ENCODE data around the gene TP53INP2.

The TP53INP2 gene

DNA sequence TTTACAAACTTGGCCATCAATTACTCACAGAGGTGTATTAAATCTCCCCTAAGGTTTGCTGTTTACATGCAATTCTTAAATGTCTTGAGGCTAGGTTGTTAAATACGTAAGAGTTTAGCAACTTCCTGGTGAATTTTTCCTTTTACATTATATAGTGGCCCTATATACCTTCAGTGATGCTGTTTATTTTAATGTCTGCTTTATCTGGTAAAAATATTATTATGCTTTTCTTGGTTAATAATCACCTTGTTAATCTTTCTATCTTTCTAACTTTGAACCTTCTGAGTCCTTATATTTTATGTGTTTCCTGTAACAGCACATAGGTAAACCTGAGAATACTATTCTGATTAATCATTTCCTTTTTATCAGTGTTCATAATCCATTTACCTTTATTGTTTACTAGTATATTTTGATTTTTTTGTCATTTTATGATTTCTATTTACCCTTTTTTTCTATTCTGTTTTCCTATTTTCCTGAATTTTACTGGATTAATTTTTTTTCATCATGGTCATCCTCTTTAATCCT, 57.9 kb downstream of the TP53INP2 start:
- H3K9me2 ChIP-seq (replicated peaks; ENCODE audit: insufficient read depth, low read length): no peaks in the 10 kb centered on the region
- H3K9me3 ChIP-seq (ENCODE audit: insufficient read depth, low read length): no peaks in the 10 kb centered on the region
- H3K27ac ChIP-seq (ENCODE audit: low read depth, low read length): no peak overlapping the region
- no peaks in the 10 kb centered on the region for H3F3A ChIP-seq (ENCODE audit: insufficient read depth)
- H3K9ac ChIP-seq (ENCODE audit: low read length): no peak overlapping the region
- no peaks in the 10 kb centered on the region for H3K79me2 ChIP-seq (ENCODE audit: insufficient read depth, low read length)
- H4K20me1 ChIP-seq (ENCODE audit: low read depth, low read length): no peaks in the 10 kb centered on the region
- 0 out of 2 replicates have a peak, but pooled peaks cover 11% of the 10 kb centered on the region for H3K36me3 ChIP-seq (ENCODE audit: low read length)
- H3K4me3 ChIP-seq (ENCODE audit: insufficient read depth, low read length, poor library complexity, severe bottlenecking): no peak overlapping the region
- no peaks in the 10 kb centered on the region for H3K27me3 ChIP-seq (ENCODE audit: low read length)
- TF ChIP-seq, protein P1, sequence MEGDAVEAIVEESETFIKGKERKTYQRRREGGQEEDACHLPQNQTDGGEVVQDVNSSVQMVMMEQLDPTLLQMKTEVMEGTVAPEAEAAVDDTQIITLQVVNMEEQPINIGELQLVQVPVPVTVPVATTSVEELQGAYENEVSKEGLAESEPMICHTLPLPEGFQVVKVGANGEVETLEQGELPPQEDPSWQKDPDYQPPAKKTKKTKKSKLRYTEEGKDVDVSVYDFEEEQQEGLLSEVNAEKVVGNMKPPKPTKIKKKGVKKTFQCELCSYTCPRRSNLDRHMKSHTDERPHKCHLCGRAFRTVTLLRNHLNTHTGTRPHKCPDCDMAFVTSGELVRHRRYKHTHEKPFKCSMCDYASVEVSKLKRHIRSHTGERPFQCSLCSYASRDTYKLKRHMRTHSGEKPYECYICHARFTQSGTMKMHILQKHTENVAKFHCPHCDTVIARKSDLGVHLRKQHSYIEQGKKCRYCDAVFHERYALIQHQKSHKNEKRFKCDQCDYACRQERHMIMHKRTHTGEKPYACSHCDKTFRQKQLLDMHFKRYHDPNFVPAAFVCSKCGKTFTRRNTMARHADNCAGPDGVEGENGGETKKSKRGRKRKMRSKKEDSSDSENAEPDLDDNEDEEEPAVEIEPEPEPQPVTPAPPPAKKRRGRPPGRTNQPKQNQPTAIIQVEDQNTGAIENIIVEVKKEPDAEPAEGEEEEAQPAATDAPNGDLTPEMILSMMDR (IDR thresholded peaks at IDR 0.05; ENCODE audit: insufficient read depth, low read length, poor library complexity, severe bottlenecking): no peak
- TF ChIP-seq EZH2phosphoT487 (conservative IDR thresholded peaks at IDR 0.05; ENCODE audit: low read length): no peak
- H2AFZ ChIP-seq (ENCODE audit: low read depth, low read length, severe bottlenecking): no peak overlapping the region
- H3K4me2 ChIP-seq (ENCODE audit: low read depth, low read length, poor library complexity, severe bottlenecking): no peak overlapping the region

All from SU-DHL-6 (cell line).